K562 (cell line): ENCODE data around the gene TBC1D7. TPM values are rescaled to one million over a fixed set of nuclear protein-coding genes. Genes with fewer than 3 reads are reported as not detected.
A peak's percentile ranks its signal among the peaks of the same experiment; 100 is the strongest.

Experiments used
- ARID1B ChIP-seq: fragments of 450-650 bp; IDR thresholded peaks from 2 replicates; pipeline ENCODE4 v1.6.1; 2016; ENCODE audit warnings: antibody characterized with exemption, mild to moderate bottlenecking, inconsistent platforms
- BCOR ChIP-seq: fragments of 450-650 bp; IDR thresholded peaks from 2 replicates; pipeline ENCODE4 v1.6.1; 2016
- CBFA2T3 ChIP-seq: fragments of 450-650 bp; IDR thresholded peaks from 2 replicates; pipeline ENCODE4 v1.6.1; 2017
- CBX3 ChIP-seq, 2 experiments: IDR thresholded peaks; 1 replicate in 1 of 2; 2 replicates in 1 of 2; pipeline ENCODE4 v1.6.1; 2012; ENCODE audit warnings: inconsistent platforms in 2 of 2, low read length in 2 of 2, borderline replicate concordance in 1 of 2, control low read depth in 1 of 2
- ERF ChIP-seq: fragments of 450-650 bp; formaldehyde crosslinking; IDR thresholded peaks from 2 replicates; pipeline ENCODE4 v1.4.0; 2020; ENCODE audit warnings: mild to moderate bottlenecking, mixed read lengths
- FOXK2 ChIP-seq, 2 experiments: fragments of 450-650 bp; IDR thresholded peaks in 1 of 2; conservative IDR thresholded peaks in 1 of 2; 2 replicates each; pipeline ENCODE4 v1.6.1; 2016; ENCODE audit warnings: low read depth in 2 of 2, mild to moderate bottlenecking in 1 of 2
- LCOR ChIP-seq: sonication (generic); formaldehyde crosslinking; IDR thresholded peaks from 2 replicates; pipeline ENCODE4 v1.8.0; 2022; ENCODE audit warnings: mild to moderate bottlenecking, missing genetic modification reagents
- MAZ ChIP-seq, 2 experiments: fragments of 450-650 bp in 1 of 2; sonication (generic) in 1 of 2; formaldehyde crosslinking; IDR thresholded peaks in 1 of 2; conservative IDR thresholded peaks in 1 of 2; 2 replicates each; pipeline versions ENCODE4 v1.4.0 to v1.5.0; 2020; ENCODE audit warnings: mild to moderate bottlenecking in 1 of 2, missing genetic modification reagents in 1 of 2
- MEF2A ChIP-seq: IDR thresholded peaks from 2 replicates; pipeline ENCODE4 v1.6.1; 2011; ENCODE audit warnings: low read depth, mild to moderate bottlenecking, low read length, moderate library complexity; ENCODE audit not compliant: control insufficient read depth
- NFYB ChIP-seq: IDR thresholded peaks from 2 replicates; pipeline ENCODE4 v1.6.1; 2011; ENCODE audit warnings: mild to moderate bottlenecking, moderate library complexity; ENCODE audit not compliant: insufficient read length; ENCODE audit errors: extremely low read depth
- POLR2AphosphoS5 ChIP-seq: IDR thresholded peaks from 2 replicates; pipeline ENCODE4 v1.6.1; 2011; ENCODE audit warnings: mild to moderate bottlenecking, low read depth, low read length, moderate library complexity; ENCODE audit not compliant: control insufficient read depth, insufficient read depth
- RBM34 ChIP-seq: fragments of 200-400 bp; formaldehyde crosslinking; IDR thresholded peaks from 2 replicates; pipeline ENCODE4 v1.6.1; 2018; ENCODE audit warnings: low read length, borderline replicate concordance; ENCODE audit not compliant: insufficient read depth
- STAT5A ChIP-seq: IDR thresholded peaks from 2 replicates; pipeline ENCODE4 v1.6.1; 2012; ENCODE audit warnings: low read length, inconsistent platforms, borderline replicate concordance
- TAL1 ChIP-seq: fragments of 450-650 bp; IDR thresholded peaks from 2 replicates; pipeline ENCODE4 v1.6.1; 2016; ENCODE audit warnings: mild to moderate bottlenecking
- ZNF197 ChIP-seq: fragments of 200-800 bp; sonication (Bioruptor generic); IDR thresholded peaks from 2 replicates; pipeline ENCODE4 v1.6.1; 2016; ENCODE audit warnings: low read depth, missing genetic modification characterization, missing compliant biosample characterization
- ZNF316 ChIP-seq: fragments of 450-650 bp; IDR thresholded peaks from 2 replicates; pipeline ENCODE4 v1.6.1; 2016
- polyA plus RNA-seq, 8 experiments: library from polyadenylated mRNA; depleted of rRNA in 4 of 8; stranded (reverse) in 5 of 8; unstranded in 3 of 8; fragments of >200 nt; fragmentation: Nextera tagmentation in 2 of 8; fragmentation: Illumina TruSeq in 1 of 8; extraction: Ambion mirVana in 2 of 8; extraction: Trizol in 1 of 8; gene quantifications; 2 replicates each; pipeline versions ENCODE4 v1.2.1 to v1.2.3, GENCODE V29; 2011 to 2014; ENCODE audit warnings: inconsistent platforms in 1 of 8, missing spikeins in 1 of 8
- total RNA-seq, 7 experiments: library from RNA; depleted of rRNA in 6 of 7; stranded (reverse); fragments of >200 nt in 6 of 7; fragmentation: Illumina TruSeq in 2 of 7; extraction: Trizol in 2 of 7; gene quantifications; 2 replicates each; pipeline versions ENCODE4 v1.2.1 to v1.2.3, GENCODE V29; 2011 to 2021; ENCODE audit warnings: low replicate concordance in 1 of 7
- TF ChIP-seq, protein P1 (sequence below), 2 experiments: fragments of 450-650 bp; formaldehyde crosslinking in 1 of 2; IDR thresholded peaks; 2 replicates each; pipeline versions ENCODE4 v1.4.0 to v1.6.1; 2014 to 2020; ENCODE audit warnings: mild to moderate bottlenecking in 2 of 2, borderline replicate concordance in 1 of 2, low read depth in 1 of 2
- TF ChIP-seq, protein P2 (sequence below): fragments of 450-650 bp; IDR thresholded peaks from 2 replicates; pipeline ENCODE4 v1.6.1; 2016; ENCODE audit warnings: low read depth, mild to moderate bottlenecking, moderate library complexity
- TF ChIP-seq, protein P3 (sequence below), 2 experiments: fragments of 450-650 bp; conservative IDR thresholded peaks; 2 replicates each; pipeline ENCODE4 v1.6.1; 2017; ENCODE audit warnings: mild to moderate bottlenecking in 2 of 2, moderate library complexity in 2 of 2

Gene TBC1D7
- total and polyA plus RNA-seq, 9 of the 15 experiments (the other 6 are each of a cell fraction or from before 2014, with no cell fraction given) = 49.4 to 107 (median 61.1) TPM

DNA sequence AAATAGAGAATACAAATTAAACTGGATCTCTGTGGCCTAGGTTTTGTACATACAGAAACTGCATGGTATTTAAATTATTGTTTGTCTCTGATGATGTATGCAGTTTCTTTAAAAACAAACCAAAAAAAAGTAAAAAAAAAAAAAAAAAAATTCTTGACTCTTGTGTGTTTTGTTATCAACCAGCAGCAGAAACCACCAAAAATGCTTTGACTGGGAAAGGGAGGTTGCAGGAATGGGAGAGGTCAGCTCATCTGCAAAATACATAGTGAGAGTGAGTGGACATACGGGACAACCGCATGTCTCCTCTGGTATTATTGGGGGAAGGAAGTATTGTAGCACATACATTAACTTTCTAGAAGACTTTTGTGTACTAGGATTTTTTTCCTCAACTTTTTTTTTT lies 38.0 kb downstream of the TBC1D7 start (continued):
- no peak for TF ChIP-seq CBX3 (IDR thresholded peaks at IDR 0.05; ENCODE audit: borderline replicate concordance in 1 of 2, low read length in 2 of 2)
- TF ChIP-seq FOXK2 (conservative IDR thresholded peaks at IDR 0.05 in 1 of 2, IDR thresholded peaks at IDR 0.05 in 1 of 2; ENCODE audit: low read depth in 2 of 2) = no peak; a peak in 1 of 4 replicates
- TF ChIP-seq, protein P1, sequence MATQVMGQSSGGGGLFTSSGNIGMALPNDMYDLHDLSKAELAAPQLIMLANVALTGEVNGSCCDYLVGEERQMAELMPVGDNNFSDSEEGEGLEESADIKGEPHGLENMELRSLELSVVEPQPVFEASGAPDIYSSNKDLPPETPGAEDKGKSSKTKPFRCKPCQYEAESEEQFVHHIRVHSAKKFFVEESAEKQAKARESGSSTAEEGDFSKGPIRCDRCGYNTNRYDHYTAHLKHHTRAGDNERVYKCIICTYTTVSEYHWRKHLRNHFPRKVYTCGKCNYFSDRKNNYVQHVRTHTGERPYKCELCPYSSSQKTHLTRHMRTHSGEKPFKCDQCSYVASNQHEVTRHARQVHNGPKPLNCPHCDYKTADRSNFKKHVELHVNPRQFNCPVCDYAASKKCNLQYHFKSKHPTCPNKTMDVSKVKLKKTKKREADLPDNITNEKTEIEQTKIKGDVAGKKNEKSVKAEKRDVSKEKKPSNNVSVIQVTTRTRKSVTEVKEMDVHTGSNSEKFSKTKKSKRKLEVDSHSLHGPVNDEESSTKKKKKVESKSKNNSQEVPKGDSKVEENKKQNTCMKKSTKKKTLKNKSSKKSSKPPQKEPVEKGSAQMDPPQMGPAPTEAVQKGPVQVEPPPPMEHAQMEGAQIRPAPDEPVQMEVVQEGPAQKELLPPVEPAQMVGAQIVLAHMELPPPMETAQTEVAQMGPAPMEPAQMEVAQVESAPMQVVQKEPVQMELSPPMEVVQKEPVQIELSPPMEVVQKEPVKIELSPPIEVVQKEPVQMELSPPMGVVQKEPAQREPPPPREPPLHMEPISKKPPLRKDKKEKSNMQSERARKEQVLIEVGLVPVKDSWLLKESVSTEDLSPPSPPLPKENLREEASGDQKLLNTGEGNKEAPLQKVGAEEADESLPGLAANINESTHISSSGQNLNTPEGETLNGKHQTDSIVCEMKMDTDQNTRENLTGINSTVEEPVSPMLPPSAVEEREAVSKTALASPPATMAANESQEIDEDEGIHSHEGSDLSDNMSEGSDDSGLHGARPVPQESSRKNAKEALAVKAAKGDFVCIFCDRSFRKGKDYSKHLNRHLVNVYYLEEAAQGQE (IDR thresholded peaks at IDR 0.05; ENCODE audit: borderline replicate concordance) = no peak
- TF ChIP-seq, protein P1 (CRISPR knock-in tag; IDR thresholded peaks at IDR 0.05; ENCODE audit: low read depth) = no peak
- TF ChIP-seq MEF2A = peak; percentile 21; the same call in 1 of the 2 replicates
- TF ChIP-seq LCOR = peak; percentile 75; the same call in 1 of the 2 replicates
- TF ChIP-seq MAZ (CRISPR knock-in tag; conservative IDR thresholded peaks at IDR 0.05 in 1 of 2, IDR thresholded peaks at IDR 0.05 in 1 of 2) = 0 out of 4 replicates have a peak, but pooled peaks of 1 of the 2 experiments have one; percentile 4
- no peak for TF ChIP-seq ERF
- TF ChIP-seq, protein P2, sequence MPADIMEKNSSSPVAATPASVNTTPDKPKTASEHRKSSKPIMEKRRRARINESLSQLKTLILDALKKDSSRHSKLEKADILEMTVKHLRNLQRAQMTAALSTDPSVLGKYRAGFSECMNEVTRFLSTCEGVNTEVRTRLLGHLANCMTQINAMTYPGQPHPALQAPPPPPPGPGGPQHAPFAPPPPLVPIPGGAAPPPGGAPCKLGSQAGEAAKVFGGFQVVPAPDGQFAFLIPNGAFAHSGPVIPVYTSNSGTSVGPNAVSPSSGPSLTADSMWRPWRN = 0 out of 2 replicates have a peak, but pooled peaks have one; percentile 29
- no peak for TF ChIP-seq NFYB
- no peak for TF ChIP-seq RBM34
- peak; percentile 89 for TF ChIP-seq ARID1B
- TF ChIP-seq BCOR = no peak
- TF ChIP-seq TAL1 = peak; percentile 72
- TF ChIP-seq, protein P3, sequence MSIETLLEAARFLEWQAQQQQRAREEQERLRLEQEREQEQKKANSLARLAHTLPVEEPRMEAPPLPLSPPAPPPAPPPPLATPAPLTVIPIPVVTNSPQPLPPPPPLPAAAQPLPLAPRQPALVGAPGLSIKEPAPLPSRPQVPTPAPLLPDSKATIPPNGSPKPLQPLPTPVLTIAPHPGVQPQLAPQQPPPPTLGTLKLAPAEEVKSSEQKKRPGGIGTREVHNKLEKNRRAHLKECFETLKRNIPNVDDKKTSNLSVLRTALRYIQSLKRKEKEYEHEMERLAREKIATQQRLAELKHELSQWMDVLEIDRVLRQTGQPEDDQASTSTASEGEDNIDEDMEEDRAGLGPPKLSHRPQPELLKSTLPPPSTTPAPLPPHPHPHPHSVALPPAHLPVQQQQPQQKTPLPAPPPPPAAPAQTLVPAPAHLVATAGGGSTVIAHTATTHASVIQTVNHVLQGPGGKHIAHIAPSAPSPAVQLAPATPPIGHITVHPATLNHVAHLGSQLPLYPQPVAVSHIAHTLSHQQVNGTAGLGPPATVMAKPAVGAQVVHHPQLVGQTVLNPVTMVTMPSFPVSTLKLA (conservative IDR thresholded peaks at IDR 0.05) = peak in 1 of 2 experiments; percentile 46; a peak in 2 of 4 replicates
- peak; percentile 11; the same call in 1 of the 2 replicates for TF ChIP-seq ZNF316
- peak; percentile 84 for TF ChIP-seq CBFA2T3
- TF ChIP-seq POLR2AphosphoS5 = 0 out of 2 replicates have a peak, but pooled peaks have one; percentile 26
- TF ChIP-seq ZNF197 (CRISPR knock-in tag) = no peak
- peak; percentile 32; the same call in 1 of the 2 replicates for TF ChIP-seq STAT5A
